IMR-90 (cell line): Measurements from ENCODE around the gene CPNE2. TPM values are rescaled to one million over a fixed set of nuclear protein-coding genes. Genes with fewer than 3 reads are reported as not detected.

Source experiments
- ATAC-seq: fragments of 200-7000 bp; cut with Tn5 transposase; 2 replicates; pipeline ENCODE4 v1.9.1; 2020; ENCODE audit warnings: low read depth, mild to moderate bottlenecking, moderate library complexity
- BruUV-seq: library from RNA; stranded (reverse); fragments of 400-500 nt; replicated peaks from 2 replicates; lab custom pipeline; 2021; lab: Mats Ljungman, UMichigan
- CTCF ChIA-PET: fragments of 300-600 bp; formaldehyde crosslinking; extraction: SDS; loops from one replicate; lab custom pipeline; 2021; ENCODE audit warnings: antibody characterized with exemption; lab: Yijun Ruan, JAX
- POLR2A ChIA-PET: fragments of 300-600 bp; sonication (Branson Sonifier 250); formaldehyde crosslinking; loops from one replicate; lab custom pipeline; 2022; ENCODE audit warnings: antibody characterized with exemption; ENCODE audit not compliant: unreplicated experiment; lab: Charles Lee
- DNase-seq: peaks from one replicate; pipeline ENCODE4 v3.0.0; 2013
- H2AFZ ChIP-seq: replicated peaks from 2 replicates; pipeline ENCODE3; 2013; ENCODE audit warnings: low read length, mild to moderate bottlenecking; ENCODE audit not compliant: poor library complexity
- H2AK5ac ChIP-seq: 2 replicates; pipeline ENCODE4 v1.6.1; 2013; ENCODE audit warnings: low read depth, low read length, inconsistent platforms
- H2AK9ac ChIP-seq: replicated peaks from 2 replicates; pipeline ENCODE3; 2013; ENCODE audit warnings: mild to moderate bottlenecking, low read depth, low read length, moderate library complexity; ENCODE audit not compliant: poor library complexity
- H2BK120ac ChIP-seq: 2 replicates; pipeline ENCODE4 v1.6.1; 2013; ENCODE audit warnings: low read depth, low read length, inconsistent platforms
- H2BK15ac ChIP-seq: 3 replicates; pipeline ENCODE4 v1.6.1; 2013; ENCODE audit warnings: low read depth, low read length, inconsistent platforms
- H2BK20ac ChIP-seq: 2 replicates; pipeline ENCODE4 v1.6.1; 2013; ENCODE audit warnings: low read depth, mild to moderate bottlenecking, inconsistent platforms, low read length, moderate library complexity
- H2BK5ac ChIP-seq: 2 replicates; pipeline ENCODE4 v1.6.1; 2013; ENCODE audit warnings: mild to moderate bottlenecking, low read depth, low read length, inconsistent platforms; ENCODE audit not compliant: poor library complexity, severe bottlenecking
- H3K14ac ChIP-seq: replicated peaks from 2 replicates; pipeline ENCODE4 v1.6.1; 2013; ENCODE audit warnings: low read depth, low read length, inconsistent platforms
- H3K18ac ChIP-seq: 2 replicates; pipeline ENCODE4 v1.6.1; 2013; ENCODE audit warnings: low read depth, low read length, control low read depth
- H3K23ac ChIP-seq: 2 replicates; pipeline ENCODE4 v1.6.1; 2013; ENCODE audit warnings: low read depth, low read length, inconsistent platforms
- H3K27ac ChIP-seq: 2 replicates; pipeline ENCODE4 v1.5.1; 2013; ENCODE audit warnings: mild to moderate bottlenecking, control low read depth, low read length; ENCODE audit not compliant: insufficient read depth
- H3K27me3 ChIP-seq: 2 replicates; pipeline ENCODE4 v1.6.1; 2013; ENCODE audit warnings: low read length; ENCODE audit not compliant: control insufficient read depth, insufficient read depth
- H3K36me3 ChIP-seq: 2 replicates; pipeline ENCODE4 v1.6.1; 2013; ENCODE audit warnings: low read length, mixed read lengths; ENCODE audit not compliant: control insufficient read depth, insufficient read depth
- H3K4ac ChIP-seq: 2 replicates; pipeline ENCODE4 v1.6.1; 2013; ENCODE audit warnings: low read depth, low read length, inconsistent platforms
- H3K4me1 ChIP-seq: 2 replicates; pipeline ENCODE4 v1.6.1; 2013; ENCODE audit warnings: low read length, mixed read lengths; ENCODE audit not compliant: control insufficient read depth, insufficient read depth
- H3K4me2 ChIP-seq: 2 replicates; pipeline ENCODE4 v1.6.1; 2013; ENCODE audit warnings: low read depth, mild to moderate bottlenecking, control low read depth, low read length, moderate library complexity
- H3K4me3 ChIP-seq: 2 replicates; pipeline ENCODE4 v1.5.1; 2013; ENCODE audit warnings: low read depth, mild to moderate bottlenecking, control low read depth, low read length, moderate library complexity; ENCODE audit not compliant: insufficient read depth
- H3K56ac ChIP-seq: 2 replicates; pipeline ENCODE4 v1.6.1; 2013; ENCODE audit warnings: low read length, inconsistent platforms; ENCODE audit not compliant: insufficient read depth; ENCODE audit errors: extremely low read depth
- H3K79me1 ChIP-seq, 2 experiments: 2 replicates each; pipeline ENCODE4 v1.6.1; 2013; ENCODE audit warnings: low read length in 2 of 2, inconsistent platforms in 1 of 2, low read depth in 1 of 2
- H3K9ac ChIP-seq: 2 replicates; pipeline ENCODE4 v1.6.1; 2013; ENCODE audit warnings: low read depth, low read length, control low read depth
- H3K9me1 ChIP-seq: 2 replicates; pipeline ENCODE4 v1.6.1; 2013; ENCODE audit warnings: low read length, inconsistent platforms; ENCODE audit not compliant: insufficient read depth
- H3K9me3 ChIP-seq: 2 replicates; pipeline ENCODE4 v1.6.1; 2013; ENCODE audit warnings: low read length; ENCODE audit not compliant: control insufficient read depth, insufficient read depth
- H4K20me1 ChIP-seq: 2 replicates; pipeline ENCODE4 v1.6.1; 2013; ENCODE audit warnings: low read length, inconsistent platforms; ENCODE audit not compliant: insufficient read depth
- H4K5ac ChIP-seq: 2 replicates; pipeline ENCODE4 v1.6.1; 2013; ENCODE audit warnings: mild to moderate bottlenecking, low read depth, low read length, control low read depth
- H4K8ac ChIP-seq, 2 experiments: 2 replicates each; pipeline ENCODE4 v1.6.1; 2013; ENCODE audit warnings: low read depth in 2 of 2, low read length in 2 of 2, control low read depth in 1 of 2, inconsistent platforms in 1 of 2
- H4K91ac ChIP-seq: 2 replicates; pipeline ENCODE4 v1.6.1; 2013; ENCODE audit warnings: low read depth, low read length, inconsistent platforms; ENCODE audit not compliant: insufficient read depth
- CEBPB ChIP-seq: IDR thresholded peaks from 2 replicates; pipeline ENCODE4 v1.6.1; 2012; ENCODE audit warnings: low read depth, low read length, improper control_type of control experiment
- ELK1 ChIP-seq: fragments of 150-350 bp; IDR thresholded peaks from 2 replicates; pipeline ENCODE4 v1.6.1; 2016; ENCODE audit warnings: low read depth, mild to moderate bottlenecking, low read length, moderate library complexity, borderline replicate concordance
- FOS ChIP-seq: fragments of 150-350 bp; IDR thresholded peaks from 2 replicates; pipeline ENCODE4 v1.6.1; 2016; ENCODE audit warnings: low read depth, low read length
- POLR2A ChIP-seq: IDR thresholded peaks from 2 replicates; pipeline ENCODE4 v1.6.1; 2012; ENCODE audit warnings: mild to moderate bottlenecking, low read depth, low read length
- RAD21 ChIP-seq: IDR thresholded peaks from 2 replicates; pipeline ENCODE4 v1.6.1; 2012; ENCODE audit warnings: low read length, improper control_type of control experiment
- WGBS, 2 experiments: methylation state at CpG; one replicate each; pipeline versions ENCODE4 v1.1.5 to v1.1.7; 2013; ENCODE audit warnings: missing lambda C conversion rate in 2 of 2; ENCODE audit not compliant: insufficient read length in 1 of 2; ENCODE audit errors: extremely low coverage in 2 of 2; 5-methylcytosine and 5-hydroxymethylcytosine counted together
- dilution Hi-C: fragments of 300-500 bp; cut with HindIII; formaldehyde crosslinking; loops from one replicate; pipeline ENCODE4 v1.14.3; 2018; ENCODE audit warnings: low sequenced_read_pairs; ENCODE audit not compliant: unreplicated experiment
- in situ Hi-C: fragments of 300-500 bp; cut with MboI; formaldehyde crosslinking; loops from 3 replicates; pipeline ENCODE4 v1.14.3; 2019; ENCODE audit warnings: low sequenced_read_pairs, inconsistent platforms, mixed read lengths
- intact Hi-C: fragments of 100-400 bp; cut with micrococcal nuclease; formaldehyde crosslinking; loops from 2 replicates; pipeline ENCODE4 v1.10.0; 2022
- polyA plus RNA-seq, 3 experiments: library from polyadenylated mRNA; depleted of rRNA; stranded (reverse); fragments of >200 nt; gene quantifications; 2 replicates each; pipeline ENCODE4 v1.2.3, GENCODE V29; 2012; ENCODE audit warnings: low replicate concordance in 1 of 3
- total RNA-seq: library from RNA; depleted of rRNA; stranded (reverse); fragments of >200 nt; gene quantifications from 2 replicates; pipeline ENCODE4 v1.2.3, GENCODE V29; 2012

Gene CPNE2
- total and polyA plus RNA-seq, 2 of the 4 experiments (the other 2 are of a cell fraction) = 15.4 to 48.0 TPM

- no peak overlapping the region for H3K27ac ChIP-seq
- H2BK15ac ChIP-seq = no peak overlapping the region
- H3K9me1 ChIP-seq = peaks cover 12% of the 10 kb centered on the region
- H3K4me3 ChIP-seq = no peak overlapping the region
- H3K4ac ChIP-seq = no peak overlapping the region
- H2BK5ac ChIP-seq = no peak overlapping the region
- no peak overlapping the region for H4K8ac ChIP-seq
- H3K18ac ChIP-seq = no peak overlapping the region
- CTCF ChIA-PET = no interaction called here
- peaks cover 40% of the 10 kb centered on the region for H3K36me3 ChIP-seq
- no peak overlapping the region for H2BK120ac ChIP-seq
- H3K9me3 ChIP-seq = no peaks in the 10 kb centered on the region
- H4K5ac ChIP-seq = no peak overlapping the region
- no peak overlapping the region for H3K9ac ChIP-seq
- H2AK5ac ChIP-seq = no peak overlapping the region
- H2AK9ac ChIP-seq = no peak overlapping the region
- H3K56ac ChIP-seq = no peak overlapping the region
- no peak for ATAC-seq
- H2BK20ac ChIP-seq = no peak overlapping the region
- no peaks in the 10 kb centered on the region; the same call in 1 of the 2 replicates for H4K20me1 ChIP-seq
- no peak for DNase-seq
- H3K27me3 ChIP-seq = no peaks in the 10 kb centered on the region
- no peak overlapping the region for H3K23ac ChIP-seq
- no peak overlapping the region for H2AFZ ChIP-seq
- no peak overlapping the region for H4K91ac ChIP-seq
- in situ Hi-C loops = no loop called here
- no peak overlapping the region for H3K4me2 ChIP-seq
- POLR2A ChIA-PET = interaction anchor here (0.6 kb wide), 1 partner anchor 45 kb away, joined by 18 read pairs; no protein-coding TSS in a partner anchor
- 100% methylated on average over 1 of the region's 4 CpGs; no CpG with 5 or more reads in 1 of the 2 experiments for WGBS, 2 experiments
- peaks cover 0 to 3% of the 10 kb centered on the region in 2 experiments; a peak in 1 of 4 replicates for H3K79me1 ChIP-seq
- peaks cover 4% of the 10 kb centered on the region; the same call in 1 of the 2 replicates for H3K4me1 ChIP-seq
- intact Hi-C loops = no loop called here
- TF ChIP-seq RAD21 (no peak), FOS (no peak), ELK1 (no peak), POLR2A (no peak), CEBPB (no peak)
- dilution Hi-C loops = no loop called here
- H3K14ac ChIP-seq = no peak overlapping the region
- BruUV-seq = no TSS peak
Measured at GRCh38 chr16:57152096-57153093, 60.0 kb downstream of the CPNE2 start.
